ENCODE data around the gene ZNF689.

DNA sequence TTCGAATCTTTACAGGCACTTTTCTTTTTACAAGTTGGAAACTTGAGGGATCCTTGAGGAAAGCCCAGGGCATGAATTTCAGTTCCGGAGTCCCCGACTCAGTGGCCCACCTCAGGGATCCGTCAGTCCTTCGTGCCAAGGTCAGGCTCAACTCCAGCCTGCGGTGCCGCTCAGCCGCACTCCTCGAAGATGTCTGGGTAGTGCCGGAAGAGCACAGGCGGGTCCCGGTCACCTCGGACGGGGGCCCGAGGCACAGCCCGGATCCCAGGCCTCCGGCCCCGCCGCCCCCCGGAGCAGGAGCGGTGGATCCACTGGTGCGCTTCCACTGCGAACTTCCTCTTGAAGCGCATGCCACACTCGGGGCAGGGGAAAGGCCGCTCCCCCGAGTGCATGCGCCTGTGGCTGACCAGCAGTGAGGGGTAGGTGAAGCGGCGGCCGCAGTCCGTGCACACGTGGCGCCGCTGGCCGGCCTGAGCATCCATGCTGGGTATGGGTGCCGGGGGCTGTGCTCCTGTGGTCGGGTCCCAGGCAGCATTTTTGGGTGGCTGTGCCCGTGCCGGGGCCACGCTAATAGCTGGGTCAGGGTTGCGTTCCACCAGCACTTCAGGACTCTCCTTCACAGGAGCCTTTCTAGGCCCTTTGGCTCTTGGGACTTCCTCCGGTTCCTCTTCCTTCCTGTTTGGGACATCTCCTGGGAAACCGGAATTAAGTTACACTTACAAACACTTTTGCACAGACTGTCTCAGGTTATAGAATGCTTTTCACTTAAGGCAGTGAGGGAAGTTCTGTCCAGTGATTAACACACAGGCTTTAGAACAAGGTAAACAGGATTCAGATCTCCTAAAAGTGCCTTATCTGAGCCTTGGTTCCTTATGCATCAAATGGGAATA lies 40.2 kb downstream of the ZNF689 start:
- TF ChIP-seq, protein P1, sequence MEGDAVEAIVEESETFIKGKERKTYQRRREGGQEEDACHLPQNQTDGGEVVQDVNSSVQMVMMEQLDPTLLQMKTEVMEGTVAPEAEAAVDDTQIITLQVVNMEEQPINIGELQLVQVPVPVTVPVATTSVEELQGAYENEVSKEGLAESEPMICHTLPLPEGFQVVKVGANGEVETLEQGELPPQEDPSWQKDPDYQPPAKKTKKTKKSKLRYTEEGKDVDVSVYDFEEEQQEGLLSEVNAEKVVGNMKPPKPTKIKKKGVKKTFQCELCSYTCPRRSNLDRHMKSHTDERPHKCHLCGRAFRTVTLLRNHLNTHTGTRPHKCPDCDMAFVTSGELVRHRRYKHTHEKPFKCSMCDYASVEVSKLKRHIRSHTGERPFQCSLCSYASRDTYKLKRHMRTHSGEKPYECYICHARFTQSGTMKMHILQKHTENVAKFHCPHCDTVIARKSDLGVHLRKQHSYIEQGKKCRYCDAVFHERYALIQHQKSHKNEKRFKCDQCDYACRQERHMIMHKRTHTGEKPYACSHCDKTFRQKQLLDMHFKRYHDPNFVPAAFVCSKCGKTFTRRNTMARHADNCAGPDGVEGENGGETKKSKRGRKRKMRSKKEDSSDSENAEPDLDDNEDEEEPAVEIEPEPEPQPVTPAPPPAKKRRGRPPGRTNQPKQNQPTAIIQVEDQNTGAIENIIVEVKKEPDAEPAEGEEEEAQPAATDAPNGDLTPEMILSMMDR (conservative IDR thresholded peaks at IDR 0.05; ENCODE audit: low read depth, low read length): no peak
- no peak for TF ChIP-seq POLR2A (IDR thresholded peaks at IDR 0.05; ENCODE audit: low read depth, low read length)
- TF ChIP-seq RFX5 (IDR thresholded peaks at IDR 0.05; ENCODE audit: low read depth, low read length): no peak

All from IMR-90 (cell line).